Lower leg skin (tissue), 3 donors: ENCODE measurements around the gene MYOZ1.

Experiments used
- POLR2A ChIP-seq, 2 donors: fragments of 450-650 bp; IDR thresholded peaks; one replicate each; pipeline ENCODE4 v1.6.1; 2016 to 2017; ENCODE audit warnings: antibody characterized with exemption in 2 of 2, mild to moderate bottlenecking in 1 of 2, moderate library complexity in 1 of 2
- TF ChIP-seq, protein P1 (sequence below), 3 donors: fragments of 450-650 bp; IDR thresholded peaks; one replicate each; pipeline ENCODE4 v1.5.1; 2016; ENCODE audit warnings: antibody characterized with exemption in 3 of 3, mild to moderate bottlenecking in 3 of 3, moderate library complexity in 2 of 3

DNA sequence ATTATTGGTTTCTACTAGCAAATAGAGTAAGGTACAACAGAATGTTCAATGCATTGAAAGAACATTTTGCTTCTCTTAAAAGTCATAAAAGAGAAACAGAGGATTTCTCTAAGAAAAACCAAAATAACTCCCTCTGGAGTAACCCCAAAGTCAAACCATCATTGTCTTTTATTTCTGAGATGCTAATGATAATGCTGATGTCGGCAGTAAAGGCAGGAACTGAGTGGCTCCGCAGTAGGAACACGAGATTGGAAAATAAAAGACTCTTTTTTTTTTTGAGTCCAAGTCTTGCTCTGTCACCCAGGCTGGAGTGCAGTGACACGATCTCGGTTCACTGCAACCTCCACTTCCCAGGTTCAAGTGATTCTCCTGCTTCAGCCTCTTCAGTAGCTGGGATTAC, 47.5 kb downstream of the MYOZ1 start:
- TF ChIP-seq, protein P1, sequence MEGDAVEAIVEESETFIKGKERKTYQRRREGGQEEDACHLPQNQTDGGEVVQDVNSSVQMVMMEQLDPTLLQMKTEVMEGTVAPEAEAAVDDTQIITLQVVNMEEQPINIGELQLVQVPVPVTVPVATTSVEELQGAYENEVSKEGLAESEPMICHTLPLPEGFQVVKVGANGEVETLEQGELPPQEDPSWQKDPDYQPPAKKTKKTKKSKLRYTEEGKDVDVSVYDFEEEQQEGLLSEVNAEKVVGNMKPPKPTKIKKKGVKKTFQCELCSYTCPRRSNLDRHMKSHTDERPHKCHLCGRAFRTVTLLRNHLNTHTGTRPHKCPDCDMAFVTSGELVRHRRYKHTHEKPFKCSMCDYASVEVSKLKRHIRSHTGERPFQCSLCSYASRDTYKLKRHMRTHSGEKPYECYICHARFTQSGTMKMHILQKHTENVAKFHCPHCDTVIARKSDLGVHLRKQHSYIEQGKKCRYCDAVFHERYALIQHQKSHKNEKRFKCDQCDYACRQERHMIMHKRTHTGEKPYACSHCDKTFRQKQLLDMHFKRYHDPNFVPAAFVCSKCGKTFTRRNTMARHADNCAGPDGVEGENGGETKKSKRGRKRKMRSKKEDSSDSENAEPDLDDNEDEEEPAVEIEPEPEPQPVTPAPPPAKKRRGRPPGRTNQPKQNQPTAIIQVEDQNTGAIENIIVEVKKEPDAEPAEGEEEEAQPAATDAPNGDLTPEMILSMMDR (IDR thresholded peaks at IDR 0.05) = no peak
- no peak for TF ChIP-seq POLR2A (IDR thresholded peaks at IDR 0.05)
